Measurements from ENCODE around the gene IGSF9. TPM values are rescaled to one million over a fixed set of nuclear protein-coding genes. Genes with fewer than 3 reads are reported as not detected.

Gene IGSF9
- total RNA-seq, 1 experiment from 2014 or later: 15.6 TPM

GRCh38 chr1:159958719-159959380 is 13.4 kb upstream of the IGSF9 start:
- no peak overlapping the region for H3K4me3 ChIP-seq (ENCODE audit: low read length)
- ChIA-PET POLR2A (ENCODE audit: unreplicated experiment) (no interaction called here), CTCF (no interaction called here)
- no peak for ATAC-seq
- TF ChIP-seq EZH2phosphoT487 (IDR thresholded peaks at IDR 0.05; ENCODE audit: borderline replicate concordance, low read length): no peak
- TF ChIP-seq, protein P1, sequence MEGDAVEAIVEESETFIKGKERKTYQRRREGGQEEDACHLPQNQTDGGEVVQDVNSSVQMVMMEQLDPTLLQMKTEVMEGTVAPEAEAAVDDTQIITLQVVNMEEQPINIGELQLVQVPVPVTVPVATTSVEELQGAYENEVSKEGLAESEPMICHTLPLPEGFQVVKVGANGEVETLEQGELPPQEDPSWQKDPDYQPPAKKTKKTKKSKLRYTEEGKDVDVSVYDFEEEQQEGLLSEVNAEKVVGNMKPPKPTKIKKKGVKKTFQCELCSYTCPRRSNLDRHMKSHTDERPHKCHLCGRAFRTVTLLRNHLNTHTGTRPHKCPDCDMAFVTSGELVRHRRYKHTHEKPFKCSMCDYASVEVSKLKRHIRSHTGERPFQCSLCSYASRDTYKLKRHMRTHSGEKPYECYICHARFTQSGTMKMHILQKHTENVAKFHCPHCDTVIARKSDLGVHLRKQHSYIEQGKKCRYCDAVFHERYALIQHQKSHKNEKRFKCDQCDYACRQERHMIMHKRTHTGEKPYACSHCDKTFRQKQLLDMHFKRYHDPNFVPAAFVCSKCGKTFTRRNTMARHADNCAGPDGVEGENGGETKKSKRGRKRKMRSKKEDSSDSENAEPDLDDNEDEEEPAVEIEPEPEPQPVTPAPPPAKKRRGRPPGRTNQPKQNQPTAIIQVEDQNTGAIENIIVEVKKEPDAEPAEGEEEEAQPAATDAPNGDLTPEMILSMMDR (conservative IDR thresholded peaks at IDR 0.05; ENCODE audit: low read depth, low read length): no peak
- no peak for TF ChIP-seq EZH2 (IDR thresholded peaks at IDR 0.05; ENCODE audit: low read length, unreplicated experiment)
- intact Hi-C loops (cut with micrococcal nuclease): no loop called here
- H3K4me1 ChIP-seq (ENCODE audit: insufficient read depth, low read length): peaks cover 32% of the 10 kb centered on the region
- DNase-seq: no peak
- peak overlapping the region; percentile 38 for H3K4me2 ChIP-seq (ENCODE audit: low read length)
- H3K36me3 ChIP-seq (ENCODE audit: low read depth, low read length): no peaks in the 10 kb centered on the region
- H3K27me3 ChIP-seq (ENCODE audit: low read length): no peaks in the 10 kb centered on the region
- H2AFZ ChIP-seq (ENCODE audit: low read length): peak overlapping the region; percentile 67
- no peaks in the 10 kb centered on the region for H3F3A ChIP-seq (ENCODE audit: low read length, unreplicated experiment)
- no peaks in the 10 kb centered on the region for H3K9me3 ChIP-seq (ENCODE audit: low read length)
- no peaks in the 10 kb centered on the region for H4K20me1 ChIP-seq (ENCODE audit: low read length)
- H3K79me2 ChIP-seq (ENCODE audit: low read length): no peaks in the 10 kb centered on the region
- no TSS peak for BruUV-seq (replicated peaks)
- H3K9ac ChIP-seq (ENCODE audit: low read length): no peak overlapping the region
- no peaks in the 10 kb centered on the region for H3K9me2 ChIP-seq (replicated peaks; ENCODE audit: low read length)
- H3K27ac ChIP-seq (ENCODE audit: low read length): peak overlapping the region; percentile 50

DNA sequence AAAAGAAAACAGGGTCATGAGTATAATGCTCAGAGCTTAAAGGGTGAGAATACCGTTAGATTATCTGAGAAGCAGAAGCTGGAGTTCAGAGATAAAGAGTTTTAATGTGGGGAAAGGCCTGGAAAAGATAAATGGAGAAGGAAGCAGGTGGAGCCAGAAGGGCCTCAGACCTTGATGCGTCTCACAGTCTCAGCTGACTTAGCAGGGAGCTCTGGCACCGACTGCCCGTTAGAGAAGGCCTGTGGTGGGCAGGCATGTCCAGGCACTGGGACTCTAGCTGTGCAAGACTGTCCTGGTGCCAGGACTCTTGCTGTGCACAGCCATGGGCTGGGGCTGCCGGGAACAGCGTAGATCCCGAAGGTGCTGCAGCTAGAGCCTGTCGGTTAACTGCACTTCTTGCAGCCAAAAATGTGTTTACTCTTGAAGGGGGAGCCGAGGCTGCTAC is 12.4 kb upstream of the IGSF9 start:
- H3K27ac ChIP-seq (ENCODE audit: low read length): no peak overlapping the region
- intact Hi-C loops (cut with micrococcal nuclease): no loop called here
- H3K4me2 ChIP-seq (ENCODE audit: low read length): no peak overlapping the region
- H3K4me1 ChIP-seq (ENCODE audit: insufficient read depth, low read length): peaks cover 38% of the 10 kb centered on the region
- H3K9me2 ChIP-seq (replicated peaks; ENCODE audit: low read length): no peaks in the 10 kb centered on the region
- H3K27me3 ChIP-seq (ENCODE audit: low read length): no peaks in the 10 kb centered on the region
- H4K20me1 ChIP-seq (ENCODE audit: low read length): no peaks in the 10 kb centered on the region
- no peaks in the 10 kb centered on the region for H3F3A ChIP-seq (ENCODE audit: low read length, unreplicated experiment)
- peak overlapping the region; percentile 27; the same call in 1 of the 2 replicates for H2AFZ ChIP-seq (ENCODE audit: low read length)
- ChIA-PET CTCF (interaction anchor here (0.6 kb wide), 1 partner anchor 25 kb away, joined by 3 read pairs; no protein-coding TSS in a partner anchor), POLR2A (ENCODE audit: unreplicated experiment) (interaction anchor here (0.6 kb wide), 1 partner anchor 736 kb away, joined by 8 read pairs; no protein-coding TSS in a partner anchor)
- no TSS peak for BruUV-seq (replicated peaks)
- DNase-seq (no peak), ATAC-seq (no peak)
- no peaks in the 10 kb centered on the region for H3K79me2 ChIP-seq (ENCODE audit: low read length)
- no peaks in the 10 kb centered on the region for H3K36me3 ChIP-seq (ENCODE audit: low read depth, low read length)
- no peak for TF ChIP-seq EZH2 (IDR thresholded peaks at IDR 0.05; ENCODE audit: low read length, unreplicated experiment)
- TF ChIP-seq, protein P1 (conservative IDR thresholded peaks at IDR 0.05; ENCODE audit: low read depth, low read length): no peak
- TF ChIP-seq EZH2phosphoT487 (IDR thresholded peaks at IDR 0.05; ENCODE audit: borderline replicate concordance, low read length): no peak
- H3K9me3 ChIP-seq (ENCODE audit: low read length): no peaks in the 10 kb centered on the region
- H3K4me3 ChIP-seq (ENCODE audit: low read length): no peak overlapping the region
- no peak overlapping the region for H3K9ac ChIP-seq (ENCODE audit: low read length)

DNA sequence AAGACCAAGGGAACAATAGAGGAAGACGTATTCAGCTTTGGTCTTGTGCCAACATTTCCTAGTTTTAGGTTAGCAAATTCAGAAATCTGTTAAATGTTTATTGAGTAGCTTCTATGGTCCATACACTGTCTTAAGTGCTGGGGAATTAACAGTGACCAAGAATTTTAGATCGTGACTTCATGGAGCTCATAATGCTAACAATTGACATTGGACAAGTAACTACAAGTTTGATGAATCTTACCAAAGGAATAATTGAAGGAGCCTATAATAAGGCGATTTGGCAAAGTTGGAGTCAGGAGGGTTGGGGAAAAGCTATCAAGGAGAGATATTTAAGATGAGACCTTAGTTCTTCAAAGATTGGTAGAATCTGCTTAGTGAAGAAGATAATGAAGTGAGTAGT is 10.0 kb upstream of the IGSF9 start:
- no peak for TF ChIP-seq EZH2phosphoT487 (IDR thresholded peaks at IDR 0.05; ENCODE audit: borderline replicate concordance, low read length)
- TF ChIP-seq, protein P1 (conservative IDR thresholded peaks at IDR 0.05; ENCODE audit: low read depth, low read length): no peak
- TF ChIP-seq EZH2 (IDR thresholded peaks at IDR 0.05; ENCODE audit: low read length, unreplicated experiment): no peak
- no peak overlapping the region for H3K4me2 ChIP-seq (ENCODE audit: low read length)
- intact Hi-C loops (cut with micrococcal nuclease): no loop called here
- ChIA-PET POLR2A (ENCODE audit: unreplicated experiment) (interaction anchor here (0.6 kb wide), 1 partner anchor 41 kb away, joined by 3 read pairs; no protein-coding TSS in a partner anchor), CTCF (no interaction called here)
- H4K20me1 ChIP-seq (ENCODE audit: low read length): no peaks in the 10 kb centered on the region
- no peaks in the 10 kb centered on the region for H3F3A ChIP-seq (ENCODE audit: low read length, unreplicated experiment)
- H3K27me3 ChIP-seq (ENCODE audit: low read length): no peaks in the 10 kb centered on the region
- peaks cover 27% of the 10 kb centered on the region for H3K4me1 ChIP-seq (ENCODE audit: insufficient read depth, low read length)
- no peak overlapping the region for H3K9ac ChIP-seq (ENCODE audit: low read length)
- BruUV-seq (replicated peaks): no TSS peak
- no peaks in the 10 kb centered on the region for H3K9me3 ChIP-seq (ENCODE audit: low read length)
- H3K36me3 ChIP-seq (ENCODE audit: low read depth, low read length): no peaks in the 10 kb centered on the region
- H3K27ac ChIP-seq (ENCODE audit: low read length): no peak overlapping the region
- H3K79me2 ChIP-seq (ENCODE audit: low read length): no peaks in the 10 kb centered on the region
- ATAC-seq: no peak
- H2AFZ ChIP-seq (ENCODE audit: low read length): no peak overlapping the region
- H3K9me2 ChIP-seq (replicated peaks; ENCODE audit: low read length): no peaks in the 10 kb centered on the region
- no peak for DNase-seq
- H3K4me3 ChIP-seq (ENCODE audit: low read length): no peak overlapping the region

Measured in PC-3 (cell line).